ENCODE measurements around the gene ZP1. TPM values are rescaled to one million over a fixed set of nuclear protein-coding genes. Genes with fewer than 3 reads are reported as not detected.

Gene ZP1
- total and polyA plus RNA-seq, 10 of the 15 experiments (the other 5 are each of a cell fraction or from before 2014, with no cell fraction given): not detected

DNA sequence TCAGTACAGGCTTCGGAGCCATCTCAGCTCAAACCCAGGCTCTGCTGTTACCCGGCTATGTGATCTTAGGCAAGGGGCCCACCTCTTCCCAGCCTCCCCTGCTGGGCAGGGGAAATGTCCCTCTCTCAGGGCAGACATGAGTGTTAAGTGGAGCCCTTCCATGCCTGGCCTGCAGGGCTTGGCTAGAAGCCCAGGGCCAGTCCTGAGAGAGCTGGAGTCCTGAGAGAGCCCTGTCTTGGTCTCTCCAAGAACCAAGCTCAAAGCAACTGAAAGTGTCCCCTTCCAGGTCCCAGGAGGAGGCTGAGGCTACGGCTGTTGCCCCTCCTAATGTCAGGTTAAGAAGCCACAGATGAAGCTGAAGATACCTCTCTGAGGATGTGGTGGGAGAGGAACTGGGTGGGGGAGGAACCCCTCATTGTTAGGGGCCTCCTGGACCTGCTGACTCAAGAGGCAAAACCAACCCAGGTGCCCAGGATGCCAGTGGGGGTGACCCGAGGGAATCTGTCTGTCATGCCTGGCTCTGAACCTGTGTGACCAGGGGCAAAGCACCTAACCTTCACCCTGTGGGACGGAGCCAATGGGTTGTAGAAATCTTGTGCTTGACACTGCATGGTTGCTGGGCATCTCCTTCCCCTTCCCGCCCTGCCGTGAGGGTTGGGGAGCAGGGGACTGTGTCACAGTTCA lies 4.2 kb downstream of the ZP1 start:
- Histone ChIP-seq H3K36me3 (ENCODE audit: control insufficient read depth in 2 of 2, insufficient read depth in 2 of 2, low read length in 1 of 2) (no peaks in the 10 kb centered on the region; a peak in 2 of 4 replicates), H3K9me3 (replicated peaks; ENCODE audit: control insufficient read depth, insufficient read depth, low read length) (no peaks in the 10 kb centered on the region), H3K4me2 (ENCODE audit: control insufficient read depth, insufficient read depth) (no peak overlapping the region), H3K27me3 (replicated peaks in 1 of 2; ENCODE audit: control insufficient read depth in 2 of 2, insufficient read depth in 2 of 2, low read length in 1 of 2) (no peaks in the 10 kb centered on the region), H3K4me3 (no peak overlapping the region), H3K27ac (ENCODE audit: control insufficient read depth, insufficient read depth) (no peak overlapping the region), H4K20me1 (ENCODE audit: control insufficient read depth, insufficient read depth) (no peaks in the 10 kb centered on the region), H3K79me2 (ENCODE audit: control insufficient read depth, insufficient read depth, low read length) (no peaks in the 10 kb centered on the region), H3K9ac (ENCODE audit: control insufficient read depth, insufficient read depth, low read length) (no peak overlapping the region), H2AFZ (ENCODE audit: control insufficient read depth, low read depth, low read length) (no peak overlapping the region), H3K4me1 (ENCODE audit: control insufficient read depth, insufficient read depth, low read length) (no peaks in the 10 kb centered on the region)
- ATAC-seq (no peak), DNase-seq (ENCODE audit: low read depth, low spot score) (no peak), FAIRE-seq (no peak)
- POLR2A ChIA-PET: no interaction called here
- no TSS peak for BruUV-seq (replicated peaks)
- in situ Hi-C loops (cut with MboI) (no loop called here), intact Hi-C loops (cut with micrococcal nuclease; ENCODE audit: unreplicated experiment) (no loop called here)
- CTCF ChIA-PET: interaction anchor here (0.6 to 1.0 kb wide), 2 partner anchors 15 to 1371 kb away, joined by 3 read pairs; no protein-coding TSS in a partner anchor
- TF ChIP-seq FOXK2 (IDR thresholded peaks at IDR 0.05): no peak
- TF ChIP-seq, protein P1, sequence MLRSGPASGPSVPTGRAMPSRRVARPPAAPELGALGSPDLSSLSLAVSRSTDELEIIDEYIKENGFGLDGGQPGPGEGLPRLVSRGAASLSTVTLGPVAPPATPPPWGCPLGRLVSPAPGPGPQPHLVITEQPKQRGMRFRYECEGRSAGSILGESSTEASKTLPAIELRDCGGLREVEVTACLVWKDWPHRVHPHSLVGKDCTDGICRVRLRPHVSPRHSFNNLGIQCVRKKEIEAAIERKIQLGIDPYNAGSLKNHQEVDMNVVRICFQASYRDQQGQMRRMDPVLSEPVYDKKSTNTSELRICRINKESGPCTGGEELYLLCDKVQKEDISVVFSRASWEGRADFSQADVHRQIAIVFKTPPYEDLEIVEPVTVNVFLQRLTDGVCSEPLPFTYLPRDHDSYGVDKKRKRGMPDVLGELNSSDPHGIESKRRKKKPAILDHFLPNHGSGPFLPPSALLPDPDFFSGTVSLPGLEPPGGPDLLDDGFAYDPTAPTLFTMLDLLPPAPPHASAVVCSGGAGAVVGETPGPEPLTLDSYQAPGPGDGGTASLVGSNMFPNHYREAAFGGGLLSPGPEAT (IDR thresholded peaks at IDR 0.05; ENCODE audit: low read depth): no peak
- TF ChIP-seq EP300 (IDR thresholded peaks at IDR 0.05; ENCODE audit: borderline replicate concordance in 1 of 2, control insufficient read depth in 1 of 2, low read depth in 2 of 2, low read length in 2 of 2): no peak
- no peak for TF ChIP-seq POLR2A (IDR thresholded peaks at IDR 0.05; ENCODE audit: low read depth, low read length)
- TF ChIP-seq NR2C1 (IDR thresholded peaks at IDR 0.05): no peak
- TF ChIP-seq CBFB (IDR thresholded peaks at IDR 0.05; ENCODE audit: low read depth): no peak
- no peak for TF ChIP-seq ZNF24 (IDR thresholded peaks at IDR 0.05)
- no peak for TF ChIP-seq CREM (IDR thresholded peaks at IDR 0.05; ENCODE audit: low read depth)
- TF ChIP-seq SUZ12 (IDR thresholded peaks at IDR 0.05; ENCODE audit: unreplicated experiment): no peak
- TF ChIP-seq, protein P2, sequence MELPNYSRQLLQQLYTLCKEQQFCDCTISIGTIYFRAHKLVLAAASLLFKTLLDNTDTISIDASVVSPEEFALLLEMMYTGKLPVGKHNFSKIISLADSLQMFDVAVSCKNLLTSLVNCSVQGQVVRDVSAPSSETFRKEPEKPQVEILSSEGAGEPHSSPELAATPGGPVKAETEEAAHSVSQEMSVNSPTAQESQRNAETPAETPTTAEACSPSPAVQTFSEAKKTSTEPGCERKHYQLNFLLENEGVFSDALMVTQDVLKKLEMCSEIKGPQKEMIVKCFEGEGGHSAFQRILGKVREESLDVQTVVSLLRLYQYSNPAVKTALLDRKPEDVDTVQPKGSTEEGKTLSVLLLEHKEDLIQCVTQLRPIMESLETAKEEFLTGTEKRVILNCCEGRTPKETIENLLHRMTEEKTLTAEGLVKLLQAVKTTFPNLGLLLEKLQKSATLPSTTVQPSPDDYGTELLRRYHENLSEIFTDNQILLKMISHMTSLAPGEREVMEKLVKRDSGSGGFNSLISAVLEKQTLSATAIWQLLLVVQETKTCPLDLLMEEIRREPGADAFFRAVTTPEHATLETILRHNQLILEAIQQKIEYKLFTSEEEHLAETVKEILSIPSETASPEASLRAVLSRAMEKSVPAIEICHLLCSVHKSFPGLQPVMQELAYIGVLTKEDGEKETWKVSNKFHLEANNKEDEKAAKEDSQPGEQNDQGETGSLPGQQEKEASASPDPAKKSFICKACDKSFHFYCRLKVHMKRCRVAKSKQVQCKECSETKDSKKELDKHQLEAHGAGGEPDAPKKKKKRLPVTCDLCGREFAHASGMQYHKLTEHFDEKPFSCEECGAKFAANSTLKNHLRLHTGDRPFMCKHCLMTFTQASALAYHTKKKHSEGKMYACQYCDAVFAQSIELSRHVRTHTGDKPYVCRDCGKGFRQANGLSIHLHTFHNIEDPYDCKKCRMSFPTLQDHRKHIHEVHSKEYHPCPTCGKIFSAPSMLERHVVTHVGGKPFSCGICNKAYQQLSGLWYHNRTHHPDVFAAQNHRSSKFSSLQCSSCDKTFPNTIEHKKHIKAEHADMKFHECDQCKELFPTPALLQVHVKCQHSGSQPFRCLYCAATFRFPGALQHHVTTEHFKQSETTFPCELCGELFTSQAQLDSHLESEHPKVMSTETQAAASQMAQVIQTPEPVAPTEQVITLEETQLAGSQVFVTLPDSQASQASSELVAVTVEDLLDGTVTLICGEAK (IDR thresholded peaks at IDR 0.05; ENCODE audit: borderline replicate concordance): no peak
- TF ChIP-seq, protein P3, sequence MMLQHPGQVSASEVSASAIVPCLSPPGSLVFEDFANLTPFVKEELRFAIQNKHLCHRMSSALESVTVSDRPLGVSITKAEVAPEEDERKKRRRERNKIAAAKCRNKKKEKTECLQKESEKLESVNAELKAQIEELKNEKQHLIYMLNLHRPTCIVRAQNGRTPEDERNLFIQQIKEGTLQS (IDR thresholded peaks at IDR 0.05; ENCODE audit: borderline replicate concordance, extremely low read depth, low read depth, low read length): no peak
- TF ChIP-seq REST (IDR thresholded peaks at IDR 0.05; ENCODE audit: low read depth, low read length): no peak
- no peak for TF ChIP-seq PAX5 (IDR thresholded peaks at IDR 0.05; ENCODE audit: borderline replicate concordance, low read depth, low read length)
- RAD21 ChIA-PET (ENCODE audit: unreplicated experiment): interaction anchor here (1.0 kb wide), 1 partner anchor 41 kb away, joined by 3 read pairs; no protein-coding TSS in a partner anchor
- WGBS (ENCODE audit: insufficient coverage, insufficient replicate concordance, low lambda C conversion rate, missing lambda C conversion rate): 43% methylated on average over 7 of the region's 7 CpGs
- SMC1A ChIA-PET (ENCODE audit: uncharacterized antibody, unreplicated experiment): interaction anchor here (0.8 kb wide), 1 partner anchor 12 kb away, joined by 3 read pairs; no protein-coding TSS in a partner anchor
